ENCODE measurements around the gene CLASRP. TPM values are rescaled to one million over a fixed set of nuclear protein-coding genes. Genes with fewer than 3 reads are reported as not detected.

CLASRP gene
- total RNA-seq, 2 experiments from 2014 or later, result 142 to 166 TPM

GRCh38 chr19:45037393-45038169, 1.3 kb upstream of the CLASRP start:
- no peak for DNase-seq (ENCODE audit: low spot score)
- peaks cover 85% of the 10 kb centered on the region for H3K36me3 ChIP-seq (ENCODE audit: insufficient read depth, low read length)
- H4K20me1 ChIP-seq (ENCODE audit: insufficient read depth, low read length), result peaks cover 17% of the 10 kb centered on the region
- intact Hi-C loops (cut with micrococcal nuclease; ENCODE audit: unreplicated experiment), result loop anchor here (2.0 kb wide), 1 partner anchor 21 kb away; no protein-coding TSS in a partner anchor
- H3K79me2 ChIP-seq (ENCODE audit: insufficient read depth, low read depth, low read length), result peaks cover 36% of the 10 kb centered on the region
- TF ChIP-seq EZH2phosphoT487 (IDR thresholded peaks at IDR 0.05; ENCODE audit: borderline replicate concordance, low read depth, low read length) (no peak), CTCF (conservative IDR thresholded peaks at IDR 0.05; ENCODE audit: low read length) (no peak)
- H3K27ac ChIP-seq (ENCODE audit: low read depth, low read length, poor library complexity, severe bottlenecking), result no peak overlapping the region
- no TSS peak for BruUV-seq (replicated peaks)
- H3K4me1 ChIP-seq (ENCODE audit: insufficient read depth, low read length, poor library complexity, severe bottlenecking), result peaks cover 27% of the 10 kb centered on the region
- H2AFZ ChIP-seq (ENCODE audit: low read length), result no peak overlapping the region
- H3K9me2 ChIP-seq (ENCODE audit: insufficient read depth, low read length), result no peaks in the 10 kb centered on the region
- CTCF ChIA-PET (ENCODE audit: unreplicated experiment), result no interaction called here
- no peak overlapping the region for H3K4me3 ChIP-seq (ENCODE audit: low read depth, low read length, poor library complexity, severe bottlenecking)
- POLR2A ChIA-PET, result interaction anchor here (0.6 to 1.7 kb wide), 3 partner anchors 9 to 85 kb away, joined by 3 to 9 read pairs (median 4); no protein-coding TSS in a partner anchor
- no peak overlapping the region for H3K4me2 ChIP-seq (ENCODE audit: low read length)
- H3K9me3 ChIP-seq (ENCODE audit: low read length), result no peaks in the 10 kb centered on the region

GRCh38 chr19:45040059-45040771, 1.4 kb downstream of the CLASRP start:
- Histone ChIP-seq H2AFZ (ENCODE audit: low read length) (no peak overlapping the region), H3K79me2 (ENCODE audit: insufficient read depth, low read depth, low read length) (peaks cover 56% of the 10 kb centered on the region), H4K20me1 (ENCODE audit: insufficient read depth, low read length) (peaks cover 17% of the 10 kb centered on the region), H3K9me3 (ENCODE audit: low read length) (no peaks in the 10 kb centered on the region), H3K4me2 (ENCODE audit: low read length) (peak overlapping the region; percentile 85), H3K4me1 (ENCODE audit: insufficient read depth, low read length, poor library complexity, severe bottlenecking) (peaks cover 36% of the 10 kb centered on the region), H3K36me3 (ENCODE audit: insufficient read depth, low read length) (peaks cover 86% of the 10 kb centered on the region), H3K9me2 (ENCODE audit: insufficient read depth, low read length) (no peaks in the 10 kb centered on the region), H3K4me3 (ENCODE audit: low read depth, low read length, poor library complexity, severe bottlenecking) (peak overlapping the region; percentile 87), H3K27ac (ENCODE audit: low read depth, low read length, poor library complexity, severe bottlenecking) (no peak overlapping the region)
- intact Hi-C loops (cut with micrococcal nuclease; ENCODE audit: unreplicated experiment), result no loop called here
- ChIA-PET CTCF (ENCODE audit: unreplicated experiment) (no interaction called here), POLR2A (interaction anchor here (1.2 kb wide), 2 partner anchors 9 to 40 kb away, joined by 3 read pairs; no protein-coding TSS in a partner anchor)
- DNase-seq (ENCODE audit: low spot score), result no peak
- TF ChIP-seq CTCF (conservative IDR thresholded peaks at IDR 0.05; ENCODE audit: low read length) (no peak), EZH2phosphoT487 (IDR thresholded peaks at IDR 0.05; ENCODE audit: borderline replicate concordance, low read depth, low read length) (no peak)
- TSS peak; percentile 61 for BruUV-seq (replicated peaks)
